GM20431 (cell line): Measurements from ENCODE around the gene KRTAP10-8.
"Not testable (repeated sequence)": the region's sequence is repeated elsewhere in the genome, so short reads cannot be mapped to it uniquely, and the experiment has no call there.

ENCODE experiments used
- in situ Hi-C: fragments of 300-500 bp; cut with MseI, MboI; formaldehyde crosslinking; loops from one replicate; pipeline ENCODE4 v1.15.0; 2020; ENCODE audit warnings: low sequenced_read_pairs; ENCODE audit not compliant: unreplicated experiment

KRTAP10-8 gene

DNA sequence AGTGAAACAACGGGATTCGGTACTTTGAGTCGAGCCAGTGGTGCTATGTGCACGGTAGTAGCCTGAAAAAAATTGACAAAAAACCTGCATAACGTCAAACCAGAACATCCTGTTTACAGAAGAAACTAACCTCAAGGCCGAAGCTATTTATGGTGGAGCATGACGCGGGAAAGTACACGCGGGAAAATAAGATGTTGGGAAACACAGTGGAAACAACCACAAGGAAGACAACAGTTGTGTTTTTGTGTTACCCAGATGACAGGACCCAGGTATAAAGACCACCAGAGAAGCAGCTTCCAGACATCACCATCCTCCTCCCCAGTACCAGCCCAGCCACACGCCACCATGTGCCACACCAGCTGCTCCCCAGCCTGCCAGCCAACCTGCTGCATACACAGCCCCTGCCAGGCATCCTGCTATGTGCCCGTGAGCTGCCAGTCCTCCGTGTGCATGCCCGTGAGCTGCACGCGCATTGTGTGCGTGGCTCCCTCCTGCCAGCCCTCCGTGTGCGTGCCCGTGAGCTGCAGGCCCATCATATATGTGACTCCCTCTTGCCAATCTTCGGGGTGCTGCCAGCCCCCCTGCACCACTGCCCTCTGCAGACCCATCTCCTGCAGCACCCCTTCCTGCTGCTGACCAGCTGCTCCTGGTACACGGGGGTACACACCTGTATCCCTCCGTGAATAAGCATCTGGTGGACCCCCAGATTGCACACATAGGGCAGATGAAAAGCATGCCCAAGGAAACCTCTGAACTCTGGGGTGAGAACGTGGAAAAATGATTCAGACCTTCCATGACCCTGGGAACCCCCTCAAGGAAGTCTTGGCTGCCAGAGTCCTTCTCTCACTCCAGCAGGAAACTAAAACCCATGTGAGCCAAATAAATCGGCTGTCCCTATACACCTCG, 46.0 kb downstream of the KRTAP10-8 start, which contains the start of gene KRTAP12-3:
Gene KRTAP12-3 (plus strand): TSS at position 298 of the 906 bp plus-strand sequence. CDS start 48 bp downstream, at position 346.
- in situ Hi-C loops: no loop called here

DNA sequence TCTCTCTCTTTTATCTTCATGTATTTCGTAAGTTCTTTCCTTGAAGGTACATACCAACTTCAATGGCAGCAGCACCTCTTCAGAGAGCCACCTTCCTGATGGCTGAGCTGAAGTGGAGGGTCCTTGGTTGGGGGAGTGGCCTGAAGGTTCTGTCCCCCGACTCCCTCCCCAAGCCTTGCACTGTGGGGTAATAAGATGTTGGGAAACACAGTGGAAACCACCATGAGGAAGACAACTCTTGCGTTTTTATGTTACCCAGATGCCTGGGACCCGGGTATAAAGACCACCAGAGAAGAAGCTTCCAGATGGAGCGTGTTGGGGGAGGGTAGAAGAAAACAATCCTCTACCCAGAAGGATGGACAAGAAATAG, 46.6 kb downstream of the KRTAP10-8 start:
- in situ Hi-C loops: no loop called here

DNA sequence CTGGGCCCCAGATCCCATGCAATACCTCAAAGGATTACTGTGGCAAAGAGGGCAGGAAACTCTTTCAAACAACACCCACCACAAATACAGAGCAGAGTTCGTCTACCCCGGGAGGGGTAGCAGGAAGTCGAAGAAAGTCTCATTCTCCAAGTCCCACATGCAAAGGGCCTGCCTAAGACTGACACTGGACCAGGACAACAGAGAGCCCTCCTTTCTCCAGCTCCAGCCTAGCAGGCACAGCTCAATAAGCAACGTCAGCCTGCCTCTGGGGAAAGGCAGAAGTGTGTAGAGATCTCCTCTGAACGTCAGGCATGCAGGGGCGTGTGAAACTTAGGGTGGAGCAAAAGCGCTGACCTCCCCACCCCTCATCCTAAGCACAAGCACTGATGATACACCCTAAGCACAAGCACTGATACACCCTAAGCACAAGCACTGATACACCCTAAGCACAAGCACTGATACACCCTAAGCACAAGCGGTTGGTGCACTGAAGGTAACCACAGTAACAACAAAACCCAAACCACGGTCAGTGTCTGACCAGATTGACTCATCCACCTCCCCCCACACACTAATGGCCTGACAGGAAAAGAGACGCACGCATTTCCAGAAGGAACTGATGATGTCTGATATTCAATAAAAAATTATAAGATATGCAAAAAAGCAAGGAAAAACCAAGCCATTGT, 47.2 kb downstream of the KRTAP10-8 start:
- in situ Hi-C loops: no loop called here

DNA sequence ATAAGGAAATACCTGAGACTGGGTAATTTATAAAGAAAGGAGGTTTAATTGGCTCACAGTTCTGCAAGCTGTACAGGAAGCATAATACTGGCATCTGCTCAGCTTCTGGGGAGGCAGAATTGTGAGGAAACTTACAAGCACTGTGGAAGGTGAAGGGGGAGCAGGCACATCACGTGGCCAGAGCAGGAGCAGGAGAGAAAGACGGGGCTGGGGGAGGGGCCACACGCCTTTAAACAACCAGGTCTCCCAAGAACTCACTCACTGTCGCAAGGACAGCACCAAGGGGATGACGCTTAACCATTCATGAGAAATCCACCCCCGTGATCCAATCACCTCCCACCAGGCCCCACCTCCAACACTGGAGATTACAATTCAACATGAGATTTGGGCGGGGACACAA, 49.7 kb downstream of the KRTAP10-8 start:
- in situ Hi-C loops: not testable (repeated sequence)
